Subcutaneous abdominal adipose tissue (tissue), 5 donors: ENCODE data around the gene LIPC.

Experiments used
- H3K27ac ChIP-seq: one replicate; pipeline ENCODE4 v1.7.0; 2013; ENCODE audit warnings: low read depth, mild to moderate bottlenecking, inconsistent platforms, low read length, moderate library complexity
- H3K27me3 ChIP-seq, 5 donors: one replicate each; pipeline ENCODE4 v1.7.0; 2013; ENCODE audit warnings: low read length in 5 of 5, inconsistent platforms in 1 of 5; ENCODE audit not compliant: control insufficient read depth in 5 of 5, insufficient read depth in 4 of 5
- H3K36me3 ChIP-seq, 5 donors: one replicate each; pipeline ENCODE4 v1.7.0; 2013; ENCODE audit warnings: low read length in 5 of 5; ENCODE audit not compliant: control insufficient read depth in 5 of 5, insufficient read depth in 5 of 5
- H3K4me1 ChIP-seq, 5 donors: one replicate each; pipeline ENCODE4 v1.7.0; 2013; ENCODE audit warnings: low read length in 5 of 5, mild to moderate bottlenecking in 3 of 5, moderate library complexity in 1 of 5; ENCODE audit not compliant: control insufficient read depth in 5 of 5, insufficient read depth in 5 of 5
- H3K4me3 ChIP-seq, 5 donors: one replicate each; pipeline ENCODE4 v1.7.0; 2013; ENCODE audit warnings: low read length in 5 of 5, low read depth in 1 of 5
- H3K9ac ChIP-seq, 5 donors: one replicate each; pipeline ENCODE4 v1.7.0; 2013; ENCODE audit warnings: low read length in 5 of 5, mild to moderate bottlenecking in 4 of 5, moderate library complexity in 3 of 5
- H3K9me3 ChIP-seq, 5 donors: one replicate each; pipeline ENCODE4 v1.7.0; 2013; ENCODE audit warnings: low read length in 5 of 5; ENCODE audit not compliant: control insufficient read depth in 5 of 5
- donor health status: healthy.
- donor health status: healthy.
- donor health status: healthy.
- donor health status: healthy.
- donor health status: healthy.

The LIPC gene

DNA sequence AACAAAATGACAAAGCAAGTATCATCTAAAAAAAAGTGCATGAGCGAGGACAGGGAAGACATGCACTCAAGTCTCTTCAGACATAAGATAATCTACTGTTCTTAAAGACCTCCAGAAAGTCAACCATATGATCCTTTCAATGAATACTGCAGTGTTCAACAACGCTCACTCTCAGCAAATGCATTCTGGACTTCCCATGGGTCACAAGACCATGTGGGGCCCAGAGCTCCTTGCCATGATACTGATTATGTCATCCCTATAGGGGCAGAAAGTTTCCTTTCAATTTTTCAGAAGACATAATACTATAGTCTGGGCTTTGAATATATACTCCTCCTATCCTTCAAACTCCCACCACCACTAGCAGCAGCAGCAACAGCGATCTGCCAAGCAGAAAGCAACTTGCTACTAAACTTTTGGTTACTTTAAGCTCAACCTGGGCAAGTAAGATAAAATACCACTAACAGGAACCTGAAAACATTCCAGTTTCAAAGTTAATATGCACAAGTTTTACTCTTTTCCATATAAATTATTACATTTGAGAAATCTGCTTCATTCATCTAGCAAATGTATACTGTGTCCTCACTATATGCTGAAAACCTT lies 174.2 kb downstream of the LIPC start:
- H3K27ac ChIP-seq, result no peak overlapping the region
- H3K4me3 ChIP-seq, result no peak overlapping the region
- H3K36me3 ChIP-seq, result peaks cover 8 to 31% (median 12%) of the 10 kb centered on the region in 5 donors
- no peaks in the 10 kb centered on the region for H3K4me1 ChIP-seq
- H3K27me3 ChIP-seq, result no peaks in the 10 kb centered on the region
- H3K9me3 ChIP-seq, result no peaks in the 10 kb centered on the region
- H3K9ac ChIP-seq, result no peak overlapping the region

DNA sequence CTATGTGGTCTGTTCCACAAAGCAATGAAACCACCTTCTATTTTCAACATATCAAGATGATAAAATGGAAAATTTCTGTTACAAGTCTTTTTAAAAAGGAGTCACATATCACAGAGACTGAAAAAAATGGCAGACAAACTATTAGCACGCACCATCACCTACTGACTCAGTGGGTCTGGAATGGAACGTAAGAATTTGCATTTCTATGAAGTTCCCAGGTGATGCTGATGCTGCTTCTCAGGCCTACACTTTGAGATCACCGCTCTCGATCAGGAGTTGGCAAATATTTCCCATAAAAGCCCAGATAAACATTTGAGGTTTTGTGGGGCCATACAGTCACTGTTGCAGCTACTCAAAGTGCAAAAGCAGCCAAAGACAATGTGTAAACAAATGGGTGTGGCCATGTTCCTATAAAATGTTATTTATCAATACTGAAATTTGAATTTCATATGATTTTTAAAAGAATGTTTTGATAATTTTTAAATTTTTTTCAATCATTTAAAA lies 174.8 kb downstream of the LIPC start:
- H3K27me3 ChIP-seq, result no peaks in the 10 kb centered on the region
- H3K4me1 ChIP-seq, result no peaks in the 10 kb centered on the region
- H3K4me3 ChIP-seq, result no peak overlapping the region
- H3K9me3 ChIP-seq, result no peaks in the 10 kb centered on the region
- H3K27ac ChIP-seq, result no peak overlapping the region
- H3K9ac ChIP-seq, result no peak overlapping the region
- H3K36me3 ChIP-seq, result peaks cover 8 to 31% (median 12%) of the 10 kb centered on the region in 5 donors

DNA sequence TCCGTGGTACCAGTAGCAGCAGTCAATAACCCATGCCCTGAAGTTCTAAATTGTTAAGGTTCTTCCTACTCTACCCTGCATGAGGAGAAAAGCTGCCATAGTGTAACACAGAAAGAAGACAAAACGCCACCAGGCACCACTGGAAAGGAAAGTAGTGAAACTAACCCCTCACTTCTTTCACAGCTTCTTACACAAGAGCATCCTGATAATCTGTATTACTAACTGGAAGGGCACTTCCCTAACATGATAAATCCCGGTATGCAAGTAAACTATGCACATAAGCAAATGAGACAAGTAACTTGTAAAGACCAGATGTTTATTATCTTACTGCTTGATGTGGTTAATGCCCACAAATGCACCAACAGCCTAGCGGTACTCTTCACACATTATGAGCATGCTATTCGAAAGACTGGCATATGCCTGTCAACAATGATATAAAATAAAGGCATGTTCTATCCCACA lies 176.4 kb downstream of the LIPC start:
- peaks cover 6 to 31% (median 16%) of the 10 kb centered on the region in 5 donors for H3K36me3 ChIP-seq
- H3K27ac ChIP-seq, result no peak overlapping the region
- no peaks in the 10 kb centered on the region for H3K4me1 ChIP-seq
- peaks cover 0 to 4% (median 0%) of the 10 kb centered on the region in 5 donors for H3K9me3 ChIP-seq
- H3K9ac ChIP-seq, result no peak overlapping the region
- no peaks in the 10 kb centered on the region for H3K27me3 ChIP-seq
- no peak overlapping the region for H3K4me3 ChIP-seq

DNA sequence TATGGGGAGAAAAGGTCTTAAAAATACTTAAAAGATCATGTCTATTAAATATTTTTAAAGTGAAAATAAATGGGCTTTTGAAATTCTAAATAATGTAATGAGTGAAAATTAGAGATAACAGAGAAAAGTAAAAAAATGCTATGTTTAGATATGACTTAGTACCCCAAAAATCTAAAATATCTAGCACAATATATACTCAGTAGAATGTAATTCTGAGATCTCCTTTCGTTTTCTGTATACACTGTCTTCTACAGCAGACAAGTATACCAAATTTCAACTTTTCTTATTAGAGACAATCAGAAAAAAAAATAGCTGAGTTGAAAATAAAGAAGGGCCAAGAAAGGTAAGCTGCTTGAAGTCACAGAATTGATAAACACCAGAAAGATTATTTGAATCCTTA lies 176.9 kb downstream of the LIPC start:
- H3K27ac ChIP-seq, result no peak overlapping the region
- H3K36me3 ChIP-seq, result peaks cover 6 to 26% (median 12%) of the 10 kb centered on the region in 5 donors
- H3K9ac ChIP-seq, result no peak overlapping the region
- peaks cover 0 to 6% (median under 1%) of the 10 kb centered on the region in 5 donors for H3K9me3 ChIP-seq
- H3K27me3 ChIP-seq, result no peaks in the 10 kb centered on the region
- no peaks in the 10 kb centered on the region for H3K4me1 ChIP-seq
- H3K4me3 ChIP-seq, result no peak overlapping the region

DNA sequence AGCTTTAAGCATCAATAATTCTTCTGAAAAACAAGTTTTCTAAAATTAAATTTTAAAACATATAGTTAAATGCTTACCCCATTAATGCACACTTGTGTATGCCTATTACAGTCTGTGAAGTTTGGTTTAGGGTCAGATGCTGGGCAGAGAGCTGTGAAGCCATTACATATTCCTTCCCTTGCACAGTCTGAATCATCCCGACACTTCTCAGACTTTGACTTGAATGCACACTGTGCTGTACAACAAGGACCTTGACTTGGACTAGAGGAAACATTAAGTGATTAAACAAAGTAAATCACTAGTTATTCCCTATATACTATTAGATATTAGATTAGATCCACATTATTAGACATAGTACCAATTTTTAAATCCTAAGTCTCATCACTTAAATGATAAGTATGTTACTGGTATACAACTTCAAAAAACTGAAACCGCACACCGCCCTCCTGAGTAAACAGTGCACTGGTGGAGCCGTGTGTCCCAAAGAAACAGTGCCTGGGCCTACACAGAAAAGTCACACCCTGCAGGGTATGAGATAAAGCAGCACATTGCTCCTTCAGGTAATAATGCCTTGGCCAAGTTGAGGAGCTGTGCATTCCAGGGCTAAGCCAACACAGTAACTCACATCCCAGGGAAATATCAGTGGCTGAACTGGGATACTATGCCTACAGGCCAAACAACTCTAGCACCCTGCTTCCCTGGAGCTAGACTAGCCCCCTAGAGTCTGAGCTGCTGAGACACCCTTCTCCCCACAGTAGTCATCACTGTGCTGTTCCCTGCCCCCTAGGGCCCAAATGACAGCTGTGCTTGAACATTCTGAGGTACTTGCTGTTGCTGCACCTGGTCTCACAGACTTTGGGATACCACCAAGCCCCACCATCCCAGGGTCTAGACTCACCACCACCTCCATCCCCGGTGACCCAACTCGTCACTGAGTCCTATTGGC lies 180.2 kb downstream of the LIPC start:
- no peaks in the 10 kb centered on the region for H3K27me3 ChIP-seq
- H3K4me1 ChIP-seq, result no peaks in the 10 kb centered on the region
- H3K36me3 ChIP-seq, result peaks cover 6 to 20% (median 10%) of the 10 kb centered on the region in 5 donors
- H3K9me3 ChIP-seq, result peaks cover 3 to 15% (median 12%) of the 10 kb centered on the region in 5 donors
- no peak overlapping the region for H3K4me3 ChIP-seq
- H3K27ac ChIP-seq, result no peak overlapping the region
- H3K9ac ChIP-seq, result no peak overlapping the region

DNA sequence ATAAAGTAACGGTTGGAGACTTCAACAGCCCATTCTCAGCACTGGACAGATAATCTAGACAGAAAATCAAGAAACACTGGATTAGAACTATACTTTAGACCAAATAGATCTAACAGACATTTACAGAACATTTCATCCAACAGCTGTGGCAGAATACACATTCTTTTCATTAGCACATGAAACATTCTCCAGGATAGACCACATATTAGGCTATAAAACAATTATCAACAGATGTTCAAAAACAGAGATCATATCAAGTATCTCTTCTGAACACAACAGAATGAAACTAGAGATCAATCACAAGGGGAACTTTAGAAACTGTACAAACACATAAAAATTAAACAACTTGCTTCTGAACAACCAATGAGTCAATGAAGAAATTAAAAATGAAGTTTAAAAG lies 184.4 kb downstream of the LIPC start:
- no peak overlapping the region for H3K4me3 ChIP-seq
- H3K4me1 ChIP-seq, result no peaks in the 10 kb centered on the region
- no peak overlapping the region for H3K27ac ChIP-seq
- H3K9me3 ChIP-seq, result peaks cover 3 to 19% (median 14%) of the 10 kb centered on the region in 5 donors
- H3K27me3 ChIP-seq, result no peaks in the 10 kb centered on the region
- peaks cover 3 to 19% (median 6%) of the 10 kb centered on the region in 5 donors for H3K36me3 ChIP-seq
- H3K9ac ChIP-seq, result no peak overlapping the region
